HG02610 (cell line): ENCODE data around the gene RNASE8.

Source experiments
- ATAC-seq: cut with Tn5 transposase; IDR thresholded peaks from one replicate; pipeline ENCODE4 v1.9.1; 2021; ENCODE audit warnings: mild to moderate bottlenecking, moderate library complexity; ENCODE audit not compliant: unreplicated experiment

The RNASE8 gene

DNA sequence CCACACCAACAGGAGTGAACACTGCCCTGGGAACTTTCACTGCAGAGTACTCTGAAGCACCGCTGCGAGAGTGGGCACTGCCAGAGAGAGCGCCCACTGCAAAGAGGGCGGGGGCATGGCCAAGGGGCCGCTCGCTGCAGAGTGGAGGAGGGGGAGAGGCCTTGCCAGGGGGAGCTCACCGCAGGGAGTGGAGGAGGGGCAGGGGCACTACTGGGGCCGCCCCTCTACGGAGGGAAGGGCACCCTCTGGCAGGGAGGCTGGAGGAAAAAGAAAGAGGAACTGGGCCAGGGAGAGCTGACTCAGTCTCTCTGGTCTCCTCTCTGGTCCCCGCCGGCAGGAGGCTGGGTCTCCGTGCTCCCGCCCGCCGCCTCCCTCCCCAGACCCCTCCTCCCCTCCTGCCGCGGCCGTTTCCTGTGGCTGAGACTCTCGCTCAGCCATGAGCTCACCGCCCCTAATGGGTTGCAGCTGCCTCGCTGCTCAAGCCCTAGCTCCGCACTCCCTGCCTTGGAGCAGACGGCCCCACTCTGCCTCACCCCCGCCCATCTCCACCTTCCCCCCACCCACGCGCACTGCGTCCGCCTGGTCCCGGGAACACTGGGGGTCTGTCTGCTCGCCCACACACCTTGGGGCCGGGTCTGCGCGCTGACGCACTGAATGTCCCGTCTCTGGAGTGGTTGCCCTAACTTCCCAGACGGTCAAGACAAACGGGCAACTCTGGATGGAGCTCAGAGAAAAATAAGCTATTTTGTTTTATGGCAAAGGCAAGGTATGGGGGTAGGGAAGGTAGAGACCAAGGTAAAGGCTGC is 13.8 kb downstream of the RNASE8 start:
- peak; percentile 70 for ATAC-seq

DNA sequence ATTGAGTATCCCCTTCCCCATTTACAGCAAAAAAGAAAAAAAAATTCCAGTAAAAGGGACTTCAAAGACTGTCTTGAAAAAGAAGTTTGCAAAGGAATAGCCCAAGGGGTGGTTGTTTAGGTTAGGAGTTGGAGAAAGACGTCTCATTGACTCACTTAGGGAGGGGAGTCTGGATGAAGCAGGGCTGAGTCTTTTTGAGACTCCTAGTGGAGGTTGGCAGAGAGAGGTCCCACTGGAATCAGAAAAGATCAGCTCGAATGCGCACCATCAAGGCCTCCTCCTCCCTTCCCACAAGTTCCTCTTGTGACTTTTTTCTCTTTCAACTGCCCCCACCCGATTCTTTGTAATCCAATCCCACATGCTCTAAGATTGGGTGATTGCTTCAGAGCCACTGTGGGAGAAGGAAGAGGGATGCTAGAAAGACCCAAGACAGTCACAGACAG is 14.4 kb downstream of the RNASE8 start:
- ATAC-seq = no peak

DNA sequence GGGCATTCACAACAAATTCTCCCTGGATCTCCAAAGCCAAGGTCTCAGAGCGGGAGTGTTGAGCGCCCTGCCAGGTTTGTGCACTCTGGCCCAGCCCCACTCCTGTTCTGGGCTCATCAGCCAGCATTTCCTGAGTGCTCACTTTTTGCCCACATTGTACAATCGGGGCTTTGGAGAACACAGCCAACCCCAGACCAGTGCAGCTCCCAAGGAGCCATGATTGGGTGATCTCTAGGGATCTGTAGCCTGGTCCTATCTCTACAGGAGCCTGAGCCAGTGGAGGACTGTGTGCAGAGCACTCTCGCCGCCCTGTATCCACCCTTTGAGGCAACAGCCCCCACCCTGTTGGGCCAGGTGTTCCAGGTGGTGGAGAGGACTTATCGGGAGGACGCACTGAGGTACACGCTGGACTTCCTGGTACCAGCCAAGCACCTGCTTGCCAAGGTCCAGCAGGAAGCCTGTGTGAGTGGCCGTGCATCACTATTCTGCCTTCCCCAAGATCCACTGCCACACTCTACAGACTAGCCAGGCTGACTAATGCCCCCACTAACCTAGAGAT is 15.2 kb downstream of the RNASE8 start:
- no peak for ATAC-seq

DNA sequence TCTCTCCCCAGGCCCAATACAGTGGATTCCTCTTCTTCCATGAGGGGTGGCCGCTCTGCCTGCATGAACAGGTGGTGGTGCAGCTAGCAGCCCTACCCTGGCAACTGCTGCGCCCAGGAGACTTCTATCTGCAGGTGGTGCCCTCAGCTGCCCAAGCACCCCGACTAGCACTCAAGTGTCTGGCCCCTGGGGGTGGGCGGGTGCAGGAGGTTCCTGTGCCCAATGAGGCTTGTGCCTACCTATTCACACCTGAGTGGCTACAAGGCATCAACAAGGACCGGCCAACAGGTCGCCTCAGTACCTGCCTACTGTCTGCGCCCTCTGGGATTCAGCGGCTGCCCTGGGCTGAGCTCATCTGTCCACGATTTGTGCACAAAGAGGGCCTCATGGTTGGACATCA is 16.3 kb downstream of the RNASE8 start:
- no peak for ATAC-seq

DNA sequence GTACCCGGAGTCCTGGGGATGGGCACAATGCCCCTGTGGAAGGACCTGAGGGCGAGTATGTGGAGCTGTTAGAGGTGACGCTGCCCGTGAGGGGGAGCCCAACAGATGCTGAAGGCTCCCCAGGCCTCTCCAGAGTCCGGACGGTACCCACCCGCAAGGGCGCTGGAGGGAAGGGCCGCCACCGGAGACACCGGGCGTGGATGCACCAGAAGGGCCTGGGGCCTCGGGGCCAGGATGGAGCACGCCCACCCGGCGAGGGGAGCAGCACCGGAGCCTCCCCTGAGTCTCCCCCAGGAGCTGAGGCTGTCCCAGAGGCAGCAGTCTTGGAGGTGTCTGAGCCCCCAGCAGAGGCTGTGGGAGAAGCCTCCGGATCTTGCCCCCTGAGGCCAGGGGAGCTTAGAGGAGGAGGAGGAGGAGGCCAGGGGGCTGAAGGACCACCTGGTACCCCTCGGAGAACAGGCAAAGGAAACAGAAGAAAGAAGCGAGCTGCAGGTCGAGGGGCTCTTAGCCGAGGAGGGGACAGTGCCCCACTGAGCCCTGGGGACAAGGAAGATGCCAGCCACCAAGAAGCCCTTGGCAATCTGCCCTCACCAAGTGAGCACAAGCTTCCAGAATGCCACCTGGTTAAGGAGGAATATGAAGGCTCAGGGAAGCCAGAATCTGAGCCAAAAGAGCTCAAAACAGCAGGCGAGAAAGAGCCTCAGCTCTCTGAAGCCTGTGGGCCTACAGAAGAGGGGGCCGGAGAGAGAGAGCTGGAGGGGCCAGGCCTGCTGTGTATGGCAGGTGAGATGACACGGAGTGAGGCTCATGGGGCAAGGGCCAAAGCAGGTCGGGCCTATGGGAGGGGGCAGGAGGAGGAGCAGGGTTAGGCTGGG is 17.0 kb downstream of the RNASE8 start:
- no peak for ATAC-seq

DNA sequence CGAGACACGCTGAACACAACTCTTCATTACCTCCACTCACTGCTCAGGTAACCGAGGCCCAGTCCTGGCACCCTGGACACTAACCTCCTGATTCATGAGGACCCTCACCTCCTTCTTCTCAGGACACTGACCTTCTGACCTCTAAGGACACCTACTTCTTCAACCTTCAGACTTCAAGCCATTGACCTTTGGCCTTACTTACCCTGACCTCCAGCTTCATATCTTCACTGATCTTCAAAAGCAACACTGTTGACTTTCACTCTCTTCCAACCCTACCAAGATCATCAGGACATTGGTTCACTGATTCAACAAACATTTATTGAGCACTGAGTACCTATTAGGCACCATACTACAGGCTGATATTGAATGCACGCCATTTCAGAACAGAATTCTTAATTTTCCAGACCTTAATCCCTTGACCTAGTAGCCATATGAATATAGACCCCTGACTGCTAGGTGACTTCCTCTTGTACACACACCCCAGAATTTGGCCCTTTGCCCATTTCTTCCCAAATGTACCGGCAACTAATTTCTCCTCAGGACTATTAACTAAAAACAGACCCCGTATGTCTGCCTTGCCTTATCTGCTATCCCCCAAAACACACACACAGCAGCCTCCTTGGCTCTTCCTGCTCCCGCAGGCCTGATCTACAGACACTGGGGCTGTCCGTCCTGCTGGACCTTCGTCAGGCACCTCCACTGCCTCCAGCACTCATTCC is 18.3 kb downstream of the RNASE8 start:
- no peak for ATAC-seq

DNA sequence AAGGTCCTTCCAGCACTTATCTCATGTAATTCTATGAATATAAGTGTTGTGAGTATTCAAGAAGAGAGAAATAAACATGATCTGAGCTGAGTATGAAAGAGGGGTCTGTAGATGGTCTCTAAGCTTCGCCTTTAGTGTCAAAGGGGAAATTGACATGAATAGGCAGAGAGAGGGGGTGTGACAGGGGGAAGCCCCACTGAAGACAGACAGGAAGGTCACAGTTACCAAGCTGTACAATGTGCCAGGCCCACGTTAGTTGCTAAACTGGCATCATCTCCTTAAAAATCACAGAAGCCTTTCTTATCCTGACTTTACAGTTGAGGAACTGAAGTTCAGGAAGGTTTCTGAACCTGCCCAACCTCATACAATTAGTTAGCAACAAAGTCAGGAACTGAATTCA is 20.1 kb downstream of the RNASE8 start:
- ATAC-seq = no peak

DNA sequence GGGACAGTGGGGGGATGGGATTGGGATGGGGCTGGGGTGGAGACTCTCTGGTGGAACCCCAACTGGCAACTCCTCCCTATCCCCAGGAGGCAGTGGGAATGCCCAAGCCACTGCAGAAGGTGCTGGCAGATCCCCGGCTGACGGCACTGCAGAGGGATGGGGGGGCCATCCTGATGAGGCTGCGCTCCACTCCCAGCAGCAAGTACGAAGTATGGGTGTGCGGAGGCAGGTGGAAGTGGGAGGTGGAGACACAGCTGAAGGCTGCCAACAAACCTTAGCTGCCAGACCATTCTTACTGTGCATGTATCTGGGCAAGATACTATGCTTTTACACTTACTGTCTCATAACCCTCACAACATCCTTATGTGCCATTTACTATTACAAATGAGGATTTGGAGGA is 20.7 kb downstream of the RNASE8 start:
- no peak for ATAC-seq

DNA sequence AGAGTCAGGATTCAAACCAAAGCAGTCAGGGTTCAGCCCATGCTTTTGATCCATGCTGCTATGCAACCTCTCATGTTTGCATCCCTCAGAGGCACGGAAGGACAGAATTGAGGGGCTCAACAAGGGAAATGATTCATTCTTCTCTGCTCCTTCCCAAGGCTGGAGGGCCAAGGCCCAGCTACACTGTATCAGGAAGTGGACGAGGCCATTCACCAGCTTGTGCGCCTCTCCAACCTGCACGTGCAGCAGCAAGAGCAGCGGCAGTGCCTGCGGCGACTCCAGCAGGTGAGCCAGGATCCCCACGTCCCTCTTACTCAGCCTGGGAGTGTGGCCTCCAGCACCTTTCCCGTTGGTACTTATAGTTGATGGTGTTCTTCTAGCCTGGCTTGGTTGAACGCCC is 21.1 kb downstream of the RNASE8 start:
- no peak for ATAC-seq

DNA sequence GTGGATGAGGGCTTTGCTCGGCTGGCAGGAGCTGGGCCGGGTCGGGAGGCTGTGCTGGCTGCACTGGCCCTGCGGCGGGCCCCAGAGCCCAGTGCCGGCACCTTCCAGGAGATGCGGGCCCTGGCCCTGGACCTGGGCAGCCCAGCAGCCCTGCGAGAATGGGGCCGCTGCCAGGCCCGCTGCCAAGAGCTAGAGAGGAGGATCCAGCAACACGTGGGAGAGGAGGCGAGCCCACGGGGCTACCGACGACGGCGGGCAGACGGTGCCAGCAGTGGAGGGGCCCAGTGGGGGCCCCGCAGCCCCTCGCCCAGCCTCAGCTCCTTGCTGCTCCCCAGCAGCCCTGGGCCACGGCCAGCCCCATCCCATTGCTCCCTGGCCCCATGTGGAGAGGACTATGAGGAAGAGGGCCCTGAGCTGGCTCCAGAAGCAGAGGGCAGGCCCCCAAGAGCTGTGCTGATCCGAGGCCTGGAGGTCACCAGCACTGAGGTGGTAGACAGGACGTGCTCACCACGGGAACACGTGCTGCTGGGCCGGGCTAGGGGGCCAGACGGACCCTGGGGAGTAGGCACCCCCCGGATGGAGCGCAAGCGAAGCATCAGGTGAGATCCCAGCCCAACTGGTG is 24.0 kb downstream of the RNASE8 start:
- no peak for ATAC-seq

DNA sequence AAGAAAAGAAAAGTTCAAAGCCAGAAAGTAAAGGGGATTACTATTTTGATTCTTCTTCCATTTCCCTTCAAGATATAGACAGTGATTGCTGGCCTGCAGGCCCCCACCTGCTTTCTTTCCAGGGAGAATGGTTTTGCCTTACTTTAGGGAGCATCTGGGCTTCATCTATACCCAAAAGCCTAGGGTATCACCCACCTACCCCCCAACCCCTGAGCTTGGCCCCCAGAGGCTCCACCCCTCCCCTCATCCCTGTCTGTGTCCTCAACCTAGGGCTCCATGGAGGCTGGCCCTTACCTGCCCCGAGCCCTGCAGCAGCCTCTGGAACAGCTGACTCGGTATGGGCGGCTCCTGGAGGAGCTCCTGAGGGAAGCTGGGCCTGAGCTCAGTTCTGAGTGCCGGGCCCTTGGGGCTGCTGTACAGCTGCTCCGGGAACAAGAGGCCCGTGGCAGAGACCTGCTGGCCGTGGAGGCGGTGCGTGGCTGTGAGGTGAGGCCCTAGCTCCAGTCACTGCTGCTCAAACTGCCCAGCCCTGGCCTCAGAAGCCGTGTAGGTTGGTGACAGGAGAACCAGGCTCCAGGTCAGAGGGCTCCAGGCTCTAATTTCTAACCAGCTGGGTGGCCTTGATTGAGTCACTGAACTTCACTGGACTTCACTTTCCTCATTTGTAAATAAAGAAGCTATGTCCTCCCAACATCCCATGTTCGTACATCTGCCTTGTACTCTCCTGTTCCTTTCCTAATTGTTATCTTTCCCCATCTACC is 26.1 kb downstream of the RNASE8 start:
- no peak for ATAC-seq

DNA sequence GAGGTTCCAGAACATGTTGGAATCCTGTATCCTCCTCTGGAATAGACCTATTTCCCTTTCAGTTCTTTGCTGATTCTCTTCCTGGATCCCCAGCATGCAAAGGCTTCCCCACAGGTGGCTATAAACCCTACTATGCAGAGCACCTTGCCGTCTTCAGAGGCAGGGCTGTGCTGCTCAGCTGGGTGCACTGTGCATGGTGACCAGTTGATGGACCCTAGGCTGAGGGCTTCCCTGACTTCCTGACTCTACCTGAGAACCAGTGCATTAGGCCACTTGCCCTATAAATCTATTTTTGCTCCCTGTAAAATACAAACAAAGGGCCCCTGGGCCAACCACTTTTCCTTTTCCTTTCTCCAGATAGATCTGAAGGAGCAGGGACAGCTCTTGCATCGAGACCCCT is 26.8 kb downstream of the RNASE8 start:
- no peak for ATAC-seq

DNA sequence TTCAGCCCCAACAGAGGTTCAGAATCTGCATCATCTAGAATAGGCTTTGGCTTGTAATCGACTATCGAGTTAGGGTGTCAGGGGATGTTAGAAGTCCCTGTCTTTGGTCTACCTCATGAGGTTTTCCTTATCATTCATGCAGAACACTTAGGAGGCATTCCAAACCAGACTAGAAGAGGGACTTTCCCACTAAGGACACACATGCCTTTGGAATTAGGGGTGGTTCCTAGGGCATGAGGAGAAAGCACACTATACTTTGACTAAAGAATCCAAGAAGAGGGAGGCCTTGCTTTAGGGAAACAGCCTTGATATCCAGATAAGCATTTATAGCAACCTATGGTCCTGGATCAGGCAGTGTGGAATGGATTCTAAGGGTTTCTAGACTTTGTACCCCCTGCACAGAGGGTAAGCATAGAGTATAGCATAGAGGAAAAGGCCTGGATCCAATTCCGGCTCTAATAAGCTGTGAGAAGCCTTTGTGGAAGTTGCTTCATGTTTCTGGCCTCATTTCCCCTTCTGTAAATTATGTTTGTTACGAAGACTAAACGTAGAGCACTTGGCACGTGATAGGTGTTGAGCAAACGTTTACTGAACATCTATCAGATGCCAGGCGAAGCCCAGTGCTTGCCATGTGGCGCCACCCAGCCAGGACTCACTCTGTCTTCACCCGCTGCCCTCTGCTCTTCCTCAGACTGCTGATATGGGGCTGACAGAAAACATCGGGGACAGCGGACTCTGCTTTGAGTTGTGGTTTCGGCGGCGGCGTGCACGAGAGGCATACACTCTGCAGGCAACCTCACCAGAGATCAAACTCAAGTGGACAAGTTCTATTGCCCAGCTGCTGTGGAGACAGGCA is 27.6 kb downstream of the RNASE8 start:
- no peak for ATAC-seq

DNA sequence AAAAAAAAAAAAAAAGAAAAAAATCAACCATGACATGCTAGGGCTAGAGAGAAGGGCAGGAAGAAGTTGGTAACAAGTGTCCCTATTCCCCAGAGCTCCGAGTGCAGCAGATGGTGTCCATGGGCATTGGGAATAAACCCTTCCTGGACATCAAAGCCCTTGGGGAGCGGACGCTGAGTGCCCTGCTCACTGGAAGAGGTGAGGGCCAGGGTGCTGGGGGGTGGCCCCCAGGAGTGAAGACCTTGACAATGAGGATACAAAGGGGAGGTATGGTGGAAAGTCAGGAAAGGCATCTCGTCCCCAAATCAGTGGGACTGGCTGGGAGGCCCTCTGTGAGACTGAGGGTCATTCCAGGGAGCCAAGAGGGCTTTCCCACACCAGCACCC is 29.3 kb downstream of the RNASE8 start:
- ATAC-seq = no peak

DNA sequence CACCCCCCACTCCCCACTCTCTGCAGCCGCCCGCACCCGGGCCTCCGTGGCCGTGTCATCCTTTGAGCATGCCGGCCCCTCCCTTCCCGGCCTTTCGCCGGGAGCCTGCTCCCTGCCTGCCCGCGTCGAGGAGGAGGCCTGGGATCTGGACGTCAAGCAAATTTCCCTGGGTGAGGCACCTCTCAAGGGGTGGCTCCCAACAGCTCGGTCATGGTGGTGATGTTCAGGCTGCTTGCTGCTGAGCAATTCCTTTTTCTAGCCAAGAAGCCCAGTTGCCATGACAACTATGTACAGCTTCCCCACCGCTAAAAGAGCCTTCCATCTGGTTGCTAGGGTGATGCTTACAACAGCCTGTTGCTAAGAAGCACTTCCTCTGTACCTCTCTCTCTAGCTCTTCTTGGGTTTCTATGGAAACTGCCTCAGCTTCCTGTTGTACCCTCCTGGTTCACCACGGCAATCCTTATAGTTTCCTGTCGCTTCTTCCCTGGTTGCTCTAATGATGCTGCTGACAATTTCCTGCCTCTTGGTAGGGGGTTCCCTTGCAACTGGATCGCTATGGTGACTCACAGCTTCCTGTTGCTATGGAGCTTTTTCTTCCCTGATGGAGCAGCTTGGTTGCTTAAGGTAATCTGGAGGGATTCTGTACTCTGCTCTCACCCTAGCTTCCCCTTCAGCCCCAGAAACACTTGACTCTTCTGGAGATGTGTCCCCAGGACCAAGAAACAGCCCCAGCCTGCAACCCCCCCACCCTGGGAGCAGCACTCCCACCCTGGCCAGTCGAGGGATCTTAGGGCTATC is 29.9 kb downstream of the RNASE8 start:
- peak; percentile 59 for ATAC-seq

DNA sequence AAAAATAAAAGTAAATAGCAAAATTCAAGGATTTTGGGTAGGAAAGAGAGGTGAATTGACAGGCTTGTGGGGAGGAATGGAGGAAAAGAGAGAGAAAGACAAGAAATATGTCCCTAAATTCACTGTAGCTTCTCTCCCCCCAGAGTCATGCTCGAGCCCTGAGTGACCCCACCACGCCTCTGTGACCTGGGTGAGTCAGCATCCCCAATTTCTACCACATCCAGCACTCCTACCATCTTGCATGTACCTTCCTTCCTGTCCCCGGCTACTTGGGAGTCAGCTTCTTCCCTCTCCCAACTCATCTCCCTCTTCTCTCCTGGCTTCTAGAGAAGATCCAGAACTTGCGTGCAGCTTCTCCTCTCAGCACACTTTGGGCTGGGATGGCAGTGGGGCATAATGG is 31.1 kb downstream of the RNASE8 start:
- ATAC-seq = no peak

DNA sequence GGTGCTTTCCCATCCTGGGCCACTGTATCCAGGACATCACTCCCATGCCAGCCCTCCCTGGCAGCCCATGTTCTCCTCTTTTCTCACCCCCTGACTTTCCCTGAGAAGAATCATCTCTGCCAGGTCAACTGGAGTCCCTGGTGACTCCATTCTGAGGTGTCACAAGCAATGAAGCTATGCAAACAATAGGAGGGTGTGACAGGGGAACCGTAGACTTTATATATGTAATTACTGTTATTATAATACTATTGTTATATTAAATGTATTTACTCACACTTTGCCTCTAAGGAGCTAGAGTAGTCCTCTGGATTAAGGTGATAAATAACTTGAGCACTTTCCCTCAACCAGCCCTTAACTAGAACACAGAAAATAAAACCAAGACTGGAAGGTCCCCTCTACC is 31.6 kb downstream of the RNASE8 start:
- ATAC-seq = no peak

DNA sequence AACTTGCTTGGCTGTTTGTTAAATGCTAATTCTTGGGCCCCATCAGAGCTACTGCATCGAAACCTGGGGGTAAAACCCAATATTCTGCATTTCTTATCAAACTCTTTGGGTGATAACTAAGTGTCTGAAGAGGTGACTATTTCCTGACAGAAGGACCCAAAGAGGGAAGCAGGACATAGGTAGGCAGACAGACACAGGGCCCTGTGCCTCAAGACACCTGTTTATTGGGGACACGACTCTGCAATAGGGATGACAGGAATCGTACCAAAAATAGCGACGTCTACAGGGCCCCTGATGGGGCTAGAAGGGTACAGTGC is 32.2 kb downstream of the RNASE8 start:
- ATAC-seq = no peak
